HEK293 (cell line): Measurements from ENCODE around the gene REEP2.

Experiments
- GLI2 ChIP-seq: fragments of 450-650 bp; formaldehyde crosslinking; IDR thresholded peaks from 2 replicates; pipeline ENCODE4; 2017; ENCODE audit warnings: missing biosample characterization, missing genetic modification characterization, low read depth, borderline replicate concordance
- HIC1 ChIP-seq: fragments of 450-650 bp; formaldehyde crosslinking; IDR thresholded peaks from 2 replicates; pipeline ENCODE4 v1.5.1; 2016; ENCODE audit warnings: missing biosample characterization, missing genetic modification characterization
- INSM2 ChIP-seq: fragments of 450-650 bp; formaldehyde crosslinking; IDR thresholded peaks from 2 replicates; pipeline ENCODE4 v1.5.1; 2016; ENCODE audit warnings: missing biosample characterization, missing genetic modification characterization
- OSR2 ChIP-seq: fragments of 450-650 bp; formaldehyde crosslinking; IDR thresholded peaks from 2 replicates; pipeline ENCODE4 v1.5.1; 2016; ENCODE audit warnings: missing biosample characterization, missing genetic modification characterization
- PRDM10 ChIP-seq: fragments of 450-650 bp; formaldehyde crosslinking; IDR thresholded peaks from 2 replicates; pipeline ENCODE4 v1.5.1; 2016; ENCODE audit warnings: missing biosample characterization, missing genetic modification characterization
- REST ChIP-seq: fragments of 450-650 bp; formaldehyde crosslinking; IDR thresholded peaks from 2 replicates; pipeline ENCODE4 v1.5.1; 2016; ENCODE audit warnings: missing biosample characterization, missing genetic modification characterization
- WT1 ChIP-seq: fragments of 450-650 bp; formaldehyde crosslinking; IDR thresholded peaks from 2 replicates; pipeline ENCODE4 v1.5.1; 2016; ENCODE audit warnings: missing biosample characterization, missing genetic modification characterization
- YY1 ChIP-seq: fragments of 450-650 bp; formaldehyde crosslinking; IDR thresholded peaks from 2 replicates; pipeline ENCODE4 v1.5.1; 2018; ENCODE audit warnings: missing biosample characterization, missing genetic modification characterization
- ZBTB11 ChIP-seq: fragments of 450-650 bp; formaldehyde crosslinking; conservative IDR thresholded peaks from 2 replicates; pipeline ENCODE4 v1.5.1; 2016; ENCODE audit warnings: low read depth, missing biosample characterization, missing genetic modification characterization
- ZFHX2 ChIP-seq: fragments of 450-650 bp; formaldehyde crosslinking; conservative IDR thresholded peaks from 2 replicates; pipeline ENCODE4 v1.5.1; 2016; ENCODE audit warnings: missing biosample characterization, missing genetic modification characterization
- ZFP37 ChIP-seq: fragments of 450-650 bp; formaldehyde crosslinking; IDR thresholded peaks from 2 replicates; pipeline ENCODE4 v1.5.1; 2016; ENCODE audit warnings: missing biosample characterization, missing genetic modification characterization
- ZNF133 ChIP-seq: fragments of 450-650 bp; formaldehyde crosslinking; IDR thresholded peaks from 2 replicates; pipeline ENCODE4 v1.5.1; 2016; ENCODE audit warnings: missing biosample characterization, missing genetic modification characterization
- ZNF140 ChIP-seq: fragments of 450-650 bp; formaldehyde crosslinking; IDR thresholded peaks from 2 replicates; pipeline ENCODE4 v1.5.1; 2016; ENCODE audit warnings: missing biosample characterization, missing genetic modification characterization
- ZNF248 ChIP-seq: fragments of 450-650 bp; formaldehyde crosslinking; IDR thresholded peaks from 2 replicates; pipeline ENCODE4 v1.5.1; 2017; ENCODE audit warnings: missing biosample characterization, missing genetic modification characterization
- ZNF26 ChIP-seq: fragments of 450-650 bp; formaldehyde crosslinking; IDR thresholded peaks from 2 replicates; pipeline ENCODE4 v1.5.1; 2016; ENCODE audit warnings: missing biosample characterization, missing genetic modification characterization
- ZNF311 ChIP-seq: fragments of 450-650 bp; formaldehyde crosslinking; IDR thresholded peaks from 2 replicates; pipeline ENCODE4 v1.5.1; 2017; ENCODE audit warnings: missing biosample characterization, missing genetic modification characterization, borderline replicate concordance
- ZNF341 ChIP-seq: fragments of 450-650 bp; formaldehyde crosslinking; IDR thresholded peaks from 2 replicates; pipeline ENCODE4; 2016; ENCODE audit warnings: low read depth, missing biosample characterization, missing genetic modification characterization
- ZNF561 ChIP-seq: fragments of 450-650 bp; IDR thresholded peaks from 2 replicates; pipeline ENCODE4 v1.5.1; 2018; ENCODE audit warnings: missing biosample characterization, missing genetic modification characterization, borderline replicate concordance
- ZNF580 ChIP-seq: fragments of 450-650 bp; formaldehyde crosslinking; IDR thresholded peaks from 2 replicates; pipeline ENCODE4 v1.5.1; 2016; ENCODE audit warnings: missing biosample characterization, missing genetic modification characterization
- ZNF623 ChIP-seq: fragments of 450-650 bp; formaldehyde crosslinking; IDR thresholded peaks from 2 replicates; pipeline ENCODE4 v1.5.1; 2016; ENCODE audit warnings: missing biosample characterization, missing genetic modification characterization
- ZNF645 ChIP-seq: fragments of 450-650 bp; formaldehyde crosslinking; IDR thresholded peaks from 2 replicates; pipeline ENCODE4; 2016; ENCODE audit warnings: missing biosample characterization, missing genetic modification characterization
- ZNF777 ChIP-seq: fragments of 450-650 bp; formaldehyde crosslinking; IDR thresholded peaks from 2 replicates; pipeline ENCODE4 v1.5.1; 2017; ENCODE audit warnings: missing biosample characterization, missing genetic modification characterization, borderline replicate concordance

The REEP2 gene

GRCh38 chr5:138464008-138464387, 25.1 kb downstream of the REEP2 start (continued):
- no peak for TF ChIP-seq REST (tag by site-specific recombination)
- TF ChIP-seq ZNF26 (tag by site-specific recombination): no peak
- TF ChIP-seq ZNF561 (tag by site-specific recombination): peak; percentile 87
- TF ChIP-seq PRDM10 (tag by site-specific recombination): no peak
- peak; percentile 84 for TF ChIP-seq ZBTB11 (tag by site-specific recombination)
- no peak for TF ChIP-seq ZNF580 (tag by site-specific recombination)
- no peak for TF ChIP-seq WT1 (tag by site-specific recombination)
- TF ChIP-seq YY1 (tag by site-specific recombination): no peak; the same call in 1 of the 2 replicates
- peak; percentile 44; the same call in 1 of the 2 replicates for TF ChIP-seq INSM2
- no peak for TF ChIP-seq ZNF311
- TF ChIP-seq ZNF341 (tag by site-specific recombination): peak; percentile 99
- no peak for TF ChIP-seq HIC1 (tag by site-specific recombination)
- TF ChIP-seq ZNF777 (tag by site-specific recombination): no peak
- TF ChIP-seq ZFP37 (tag by site-specific recombination): no peak; the same call in 1 of the 2 replicates
- TF ChIP-seq ZNF623 (tag by site-specific recombination): no peak
- TF ChIP-seq ZFHX2 (tag by site-specific recombination): no peak; the same call in 1 of the 2 replicates
- TF ChIP-seq GLI2: no peak
- no peak; the same call in 1 of the 2 replicates for TF ChIP-seq OSR2 (tag by site-specific recombination)
- no peak for TF ChIP-seq ZNF140 (tag by site-specific recombination)
- no peak for TF ChIP-seq ZNF133 (tag by site-specific recombination)
- TF ChIP-seq ZNF645 (tag by site-specific recombination): no peak
- TF ChIP-seq ZNF248 (tag by site-specific recombination): no peak
